ENCODE results near the gene EZR.

Gene EZR

GRCh38 chr6:158768436-158768835 lies 50.7 kb downstream of the EZR start:
- H3K27me3 ChIP-seq (ENCODE audit: insufficient read depth, poor library complexity, severe bottlenecking) = no peaks in the 10 kb centered on the region
- DNase-seq (ENCODE audit: low read depth in 1 of 2, low spot score in 1 of 2) = no peak
- no peak overlapping the region for H3K4me3 ChIP-seq (replicated peaks; ENCODE audit: insufficient read depth, low read length)
- TF ChIP-seq REST (IDR thresholded peaks at IDR 0.05; ENCODE audit: insufficient replicate concordance, low read depth) (no peak), GABPA (IDR thresholded peaks at IDR 0.05; ENCODE audit: low read depth) (no peak), SPI1 (IDR thresholded peaks at IDR 0.05; ENCODE audit: borderline replicate concordance, low read depth) (no peak), CTCF (IDR thresholded peaks at IDR 0.05; ENCODE audit: insufficient read depth, low read length) (no peak), POLR2AphosphoS5 (IDR thresholded peaks at IDR 0.05; ENCODE audit: low read depth) (no peak)
- no peak overlapping the region for H3K27ac ChIP-seq (replicated peaks)

GRCh38 chr6:158767709-158768108 lies 51.5 kb downstream of the EZR start:
- H3K27me3 ChIP-seq (ENCODE audit: insufficient read depth, poor library complexity, severe bottlenecking) = no peaks in the 10 kb centered on the region

GRCh38 chr6:158766621-158767455 lies 52.3 kb downstream of the EZR start:
- H3K27me3 ChIP-seq (ENCODE audit: insufficient read depth, poor library complexity, severe bottlenecking) = no peaks in the 10 kb centered on the region
- no peak overlapping the region for H3K27ac ChIP-seq (replicated peaks)
- no peak for DNase-seq (ENCODE audit: low read depth in 1 of 2, low spot score in 1 of 2)
- no peak overlapping the region for H3K4me3 ChIP-seq (replicated peaks; ENCODE audit: insufficient read depth, low read length)
- TF ChIP-seq POLR2AphosphoS5 (IDR thresholded peaks at IDR 0.05; ENCODE audit: low read depth) (no peak), REST (IDR thresholded peaks at IDR 0.05; ENCODE audit: insufficient replicate concordance, low read depth) (no peak), CTCF (IDR thresholded peaks at IDR 0.05; ENCODE audit: insufficient read depth, low read length) (no peak), SPI1 (IDR thresholded peaks at IDR 0.05; ENCODE audit: borderline replicate concordance, low read depth) (no peak), GABPA (IDR thresholded peaks at IDR 0.05; ENCODE audit: low read depth) (no peak)

More at GRCh38 chr6:158767709-158768108, 51.5 kb downstream of the EZR start:
- no peak for DNase-seq (ENCODE audit: low read depth in 1 of 2, low spot score in 1 of 2)
- Histone ChIP-seq H3K27ac (replicated peaks) (no peak overlapping the region), H3K4me3 (replicated peaks; ENCODE audit: insufficient read depth, low read length) (no peak overlapping the region)
- no peak for TF ChIP-seq CTCF (IDR thresholded peaks at IDR 0.05; ENCODE audit: insufficient read depth, low read length)
- TF ChIP-seq SPI1 (IDR thresholded peaks at IDR 0.05; ENCODE audit: borderline replicate concordance, low read depth) = no peak

Measured in HL-60 (cell line).